ENCODE data around the gene IDI1.
A peak's percentile ranks its signal among the peaks of the same experiment; 100 is the strongest.
"Not testable (repeated sequence)": the region's sequence is repeated elsewhere in the genome, so short reads cannot be mapped to it uniquely, and the experiment has no call there.

The IDI1 gene

DNA sequence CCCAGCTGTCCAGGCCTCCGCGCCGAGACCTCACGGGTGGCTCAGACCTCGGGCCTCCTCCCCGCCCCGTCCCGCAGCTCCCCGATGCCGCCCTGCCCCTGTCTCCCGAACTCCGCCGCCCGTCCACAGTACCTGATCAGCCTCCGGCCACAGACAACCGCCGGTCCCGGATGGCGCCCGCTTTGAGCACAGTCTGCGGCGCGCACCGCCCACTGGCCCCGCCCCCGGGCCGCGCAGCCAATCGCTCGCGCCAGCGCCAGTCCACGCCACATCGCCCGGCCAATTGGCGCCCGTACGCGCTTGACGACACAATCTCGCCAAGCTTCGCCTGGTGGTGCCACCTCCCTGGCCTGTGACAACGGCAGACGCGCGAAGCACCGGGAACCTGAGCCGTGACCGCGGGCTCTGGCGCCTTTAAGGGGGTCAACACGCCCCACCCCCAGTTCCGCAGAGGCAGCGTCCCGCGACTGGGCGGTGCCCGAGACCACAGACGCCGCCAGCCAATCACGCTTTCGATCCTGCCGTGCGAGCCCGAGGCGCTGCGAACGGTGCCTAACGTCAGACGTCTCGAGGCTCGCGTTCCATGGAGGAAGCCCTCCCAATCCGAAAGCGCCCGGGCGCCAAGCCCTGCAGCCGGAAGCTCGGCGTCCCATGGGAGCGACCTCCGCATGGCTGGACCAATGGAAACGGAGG, at the start of gene IDI1:
IDI1 (minus strand) TSS at position 388 of the 693 bp plus-strand sequence; CDS start at position 272, 116 bp downstream.
- peak; percentile 95 for DNase-seq (ENCODE audit: low spot score)

DNA sequence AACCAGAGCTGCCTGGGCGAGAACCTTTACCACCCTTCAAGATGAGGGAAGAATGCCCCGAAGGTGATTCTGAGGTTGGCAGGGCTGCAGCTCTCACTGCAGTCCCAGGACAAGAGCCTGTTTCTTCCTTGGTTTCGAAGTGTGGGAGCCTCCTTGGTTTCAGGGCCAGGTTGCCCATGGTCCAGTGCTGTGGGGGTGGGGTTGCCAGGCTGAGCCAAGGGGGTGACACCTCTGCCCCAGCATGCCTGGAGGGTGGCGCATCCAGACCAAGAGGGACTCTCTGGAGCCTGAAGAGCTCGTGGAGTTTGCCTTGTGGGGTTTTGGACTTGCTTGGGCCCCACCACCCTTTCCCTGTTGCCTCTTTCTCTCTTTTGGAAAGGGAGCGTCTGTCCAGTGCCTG, 48.5 kb upstream of the IDI1 start:
- DNase-seq (ENCODE audit: low spot score) = no peak

DNA sequence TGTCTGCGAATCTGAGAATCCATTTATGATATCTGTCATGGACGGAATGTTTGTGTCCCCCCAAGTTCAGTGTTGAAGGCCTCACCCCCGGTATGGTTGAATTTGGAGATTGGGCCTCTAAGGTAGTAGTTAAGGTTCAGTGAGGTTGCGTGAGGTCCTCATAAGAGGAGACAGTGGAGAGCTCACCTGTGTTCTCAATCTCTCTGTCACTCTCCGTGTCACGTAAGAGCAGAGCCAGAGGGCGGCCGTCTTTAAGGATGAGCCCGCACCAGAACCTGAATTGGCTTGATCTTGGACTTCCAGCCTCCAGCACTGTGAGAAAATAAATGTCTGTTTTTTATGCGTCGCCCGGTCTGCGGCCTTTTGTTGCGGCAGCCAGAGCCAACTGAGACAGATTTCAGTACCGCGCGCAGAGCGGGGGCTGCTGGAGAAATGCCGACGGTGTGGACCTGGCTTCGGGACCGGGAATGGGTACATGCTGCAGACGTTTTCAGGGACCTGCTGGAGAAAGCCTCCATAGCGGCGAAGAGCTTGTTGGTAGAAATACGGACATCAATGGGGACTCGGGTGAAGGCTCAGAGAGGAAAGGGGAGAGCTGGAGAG, 47.5 kb upstream of the IDI1 start:
- DNase-seq (ENCODE audit: low spot score) = no peak

DNA sequence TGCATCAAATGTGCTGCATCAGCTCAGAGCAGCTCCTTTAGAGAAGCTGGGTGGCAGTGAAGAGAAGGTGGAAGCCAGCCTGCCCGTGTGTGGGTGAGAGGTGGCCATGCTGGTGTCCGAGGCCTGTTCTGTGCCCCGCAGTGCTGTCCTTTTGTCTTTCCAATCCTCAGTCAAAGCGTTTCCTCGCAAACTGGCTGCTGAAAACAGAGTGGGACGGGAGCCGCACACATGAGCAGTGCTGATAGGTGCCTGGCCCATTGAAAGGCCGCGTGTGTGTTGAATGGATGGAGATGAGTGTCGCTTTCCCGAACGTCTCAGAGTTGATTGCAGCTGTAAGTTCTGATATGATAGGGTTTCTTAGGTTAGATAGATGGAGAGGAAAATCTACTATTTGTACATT, 46.6 kb upstream of the IDI1 start:
- DNase-seq (ENCODE audit: low spot score) = no peak

DNA sequence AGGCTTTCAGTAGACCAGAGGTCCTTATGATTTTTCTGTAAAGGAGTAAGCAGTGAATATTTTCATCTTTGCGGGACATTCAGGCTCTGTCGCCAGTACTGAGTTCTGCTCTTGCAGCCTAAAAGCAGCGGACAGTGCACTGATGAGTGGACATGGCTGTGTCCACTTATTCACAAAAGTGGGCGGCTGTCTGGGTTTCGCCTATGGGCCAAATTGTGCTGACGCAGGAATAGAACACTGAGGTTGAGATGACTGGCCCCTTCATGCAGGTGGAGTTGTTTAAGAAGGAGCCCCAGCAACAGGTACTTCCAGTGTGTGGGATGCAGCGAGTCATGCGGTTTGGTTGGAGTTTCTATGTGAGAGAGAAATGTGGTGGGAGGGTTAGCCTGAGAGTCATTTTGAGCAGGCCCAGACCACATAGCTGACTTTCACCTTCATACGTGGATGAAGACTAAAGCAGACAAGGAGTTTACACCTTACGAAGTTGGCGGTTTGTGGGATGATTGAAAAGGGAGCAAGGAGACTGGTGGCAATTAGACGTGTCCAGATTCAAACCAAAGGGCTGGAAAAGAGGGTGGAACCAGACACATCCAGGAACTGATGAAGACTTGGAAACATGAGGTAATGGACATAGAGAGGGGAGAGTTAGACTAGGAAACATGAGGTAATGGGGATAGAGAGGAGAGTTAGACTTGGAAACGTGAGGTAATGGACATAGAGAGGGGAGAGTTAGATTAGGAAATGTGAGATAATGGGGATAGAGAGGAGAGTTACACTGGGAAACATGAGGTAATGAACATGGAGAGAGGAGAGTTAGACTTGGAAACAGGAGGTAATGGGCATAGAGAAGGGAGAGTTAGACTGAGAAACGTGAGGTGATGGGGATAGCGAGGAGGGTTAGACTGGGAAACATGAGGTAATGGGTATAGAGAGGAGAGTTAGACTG, 45.5 kb upstream of the IDI1 start:
- no peak for DNase-seq (ENCODE audit: low spot score)

DNA sequence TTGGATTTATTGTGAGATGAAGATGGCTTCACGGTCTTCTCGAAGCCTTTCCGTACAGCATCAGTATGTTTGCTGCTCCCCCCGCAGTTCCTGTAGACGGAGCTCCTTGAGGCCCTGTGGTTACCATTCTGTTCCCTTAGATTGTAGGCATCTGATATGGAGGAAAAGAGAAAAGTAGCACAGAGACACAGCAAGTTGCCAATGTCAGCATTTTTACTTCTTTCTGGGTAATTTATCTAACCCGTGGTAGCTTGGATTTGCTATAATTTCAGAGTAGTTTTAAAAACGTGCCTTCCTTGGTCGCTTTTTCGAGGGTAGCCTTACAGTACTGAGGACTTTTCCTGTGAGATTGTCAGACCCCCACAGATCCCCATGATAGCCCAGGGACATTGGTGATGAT, 44.8 kb upstream of the IDI1 start:
- no peak for DNase-seq (ENCODE audit: low spot score)

DNA sequence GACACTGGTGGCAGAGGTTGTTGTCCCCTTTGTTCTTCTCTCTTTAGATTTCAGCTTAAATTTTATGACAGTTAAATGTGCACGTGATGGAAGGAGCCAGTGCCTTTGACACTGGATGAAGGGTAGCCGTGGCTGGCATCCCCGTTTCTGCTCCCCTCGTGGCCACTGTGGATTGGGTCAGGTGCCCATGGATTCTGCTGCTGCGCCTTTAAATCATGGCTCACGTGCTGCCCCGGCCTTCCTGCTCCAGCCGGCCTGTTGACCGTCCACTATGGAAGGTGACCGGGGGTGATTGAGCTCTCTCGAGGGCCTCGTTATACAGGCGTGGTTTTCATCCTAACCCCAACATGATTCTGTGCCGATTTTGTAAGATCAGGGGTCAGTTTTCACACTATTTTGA, 41.8 kb upstream of the IDI1 start:
- DNase-seq (ENCODE audit: low spot score) = no peak

DNA sequence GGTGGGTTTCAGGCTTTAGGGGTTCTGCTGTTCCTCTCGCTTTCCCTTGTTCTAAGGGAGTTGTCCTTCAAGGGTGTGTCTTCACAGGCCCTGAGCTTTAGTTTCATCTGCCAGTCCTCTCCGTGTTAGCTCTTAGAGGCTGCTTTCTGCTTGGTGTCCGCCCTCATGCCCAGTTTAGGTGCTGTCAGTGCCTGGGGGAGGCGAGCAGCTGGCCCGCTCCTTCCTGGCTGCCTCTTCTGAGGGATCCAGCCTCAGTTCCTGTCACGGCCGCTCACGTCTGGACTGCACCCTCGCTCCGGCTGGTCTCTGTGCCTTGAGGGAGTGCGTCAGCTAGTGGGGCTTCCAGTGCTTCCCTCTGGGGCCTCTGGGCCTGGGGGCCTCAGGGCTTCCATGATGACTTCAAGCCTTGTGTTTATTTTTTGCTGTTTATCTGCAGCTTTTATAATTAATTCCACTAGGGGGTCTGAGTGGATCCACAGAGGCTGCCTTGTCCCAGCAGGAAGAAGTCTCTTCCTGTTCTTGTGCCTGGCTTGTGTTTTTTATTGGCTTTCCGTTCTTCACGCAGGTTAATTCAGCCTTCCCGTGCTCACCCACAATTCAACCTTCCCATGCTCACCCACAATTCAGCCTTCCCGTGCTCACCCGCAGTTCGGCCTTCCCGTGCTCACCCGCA, 40.2 kb upstream of the IDI1 start:
- no peak for DNase-seq (ENCODE audit: low spot score)

DNA sequence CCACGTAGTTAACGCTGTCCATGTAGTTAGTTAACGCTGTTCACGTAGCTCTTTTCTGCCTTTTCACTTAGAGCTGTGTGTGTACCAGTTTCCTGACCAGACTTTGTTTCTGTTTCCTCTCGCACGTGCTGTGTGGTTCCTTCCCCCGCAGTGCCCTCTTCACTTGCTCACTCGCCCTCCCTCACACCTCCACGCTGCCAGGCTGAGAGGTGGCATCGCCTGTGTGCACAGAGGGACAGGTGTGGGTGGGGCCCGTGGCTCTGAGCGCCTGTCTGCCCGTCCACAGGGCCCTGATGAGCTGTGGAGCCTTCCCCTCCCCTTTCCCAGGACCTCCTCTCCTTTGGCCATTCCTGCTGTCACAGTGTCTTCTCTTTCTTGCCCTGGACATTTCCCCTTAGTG, 37.9 kb upstream of the IDI1 start:
- DNase-seq (ENCODE audit: low spot score) = no peak

DNA sequence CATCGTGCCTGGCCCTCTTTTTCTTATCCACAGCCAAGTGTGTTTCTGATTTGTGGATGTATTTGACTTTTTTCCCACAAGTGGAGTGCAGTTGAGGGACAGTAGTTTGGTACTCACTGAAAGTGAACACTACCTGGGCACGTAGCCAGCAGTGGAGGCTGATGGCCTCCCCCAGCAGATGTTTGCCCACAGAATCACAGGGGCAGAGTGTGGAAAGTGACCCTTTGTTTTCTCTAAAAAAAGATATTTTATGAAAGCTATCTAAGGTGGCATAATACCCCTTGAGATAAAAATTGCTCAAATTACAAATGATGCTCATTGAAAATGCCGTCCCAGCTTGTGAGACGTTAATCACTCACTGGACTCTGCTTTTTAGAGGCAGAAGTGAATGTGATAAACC, 36.3 kb upstream of the IDI1 start:
- no peak for DNase-seq (ENCODE audit: low spot score)

DNA sequence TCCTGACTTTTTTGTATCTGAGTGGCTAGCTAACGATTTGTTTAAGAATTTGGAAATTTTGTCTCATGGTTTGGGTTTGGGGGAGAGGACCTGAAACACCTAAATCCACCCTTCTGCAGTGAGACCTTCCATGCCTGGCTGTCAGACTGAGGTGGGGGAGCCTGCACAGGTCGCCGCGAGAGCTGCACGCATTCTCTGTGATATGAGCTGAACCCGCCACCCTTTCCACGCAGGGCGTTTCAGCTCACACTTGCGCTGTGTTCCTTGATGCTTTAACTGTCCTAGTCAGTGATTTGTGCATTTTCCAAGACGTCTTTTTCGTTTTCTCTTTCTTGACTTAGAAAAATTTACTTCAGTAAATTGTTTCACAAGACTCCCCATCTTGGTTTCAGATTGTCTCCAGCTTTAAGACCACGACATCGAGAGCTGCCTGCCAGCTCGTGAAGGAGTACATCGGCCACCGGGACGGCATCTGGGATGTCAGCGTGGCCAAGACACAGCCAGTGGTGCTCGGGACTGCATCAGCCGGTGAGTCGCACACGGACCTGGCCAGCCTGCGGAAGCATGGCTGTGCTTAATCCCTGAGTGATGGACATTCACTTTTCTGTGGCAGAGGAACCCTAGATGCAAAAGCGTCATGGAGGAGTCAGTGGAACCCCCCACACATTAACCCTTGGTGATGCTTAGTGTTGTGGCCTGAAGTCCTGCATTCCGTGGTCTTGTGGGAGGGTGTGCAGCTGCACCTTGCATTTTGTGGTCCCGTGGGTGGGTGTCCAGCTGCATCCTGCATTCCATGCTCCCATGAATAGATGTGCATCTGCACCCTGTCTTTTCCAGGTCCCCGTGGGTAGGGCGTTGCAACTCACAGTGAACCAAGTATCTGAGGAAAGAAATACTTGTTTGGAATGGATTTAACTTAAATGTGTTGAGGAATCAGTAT, 35.4 kb upstream of the IDI1 start:
- DNase-seq (ENCODE audit: low spot score) = no peak

DNA sequence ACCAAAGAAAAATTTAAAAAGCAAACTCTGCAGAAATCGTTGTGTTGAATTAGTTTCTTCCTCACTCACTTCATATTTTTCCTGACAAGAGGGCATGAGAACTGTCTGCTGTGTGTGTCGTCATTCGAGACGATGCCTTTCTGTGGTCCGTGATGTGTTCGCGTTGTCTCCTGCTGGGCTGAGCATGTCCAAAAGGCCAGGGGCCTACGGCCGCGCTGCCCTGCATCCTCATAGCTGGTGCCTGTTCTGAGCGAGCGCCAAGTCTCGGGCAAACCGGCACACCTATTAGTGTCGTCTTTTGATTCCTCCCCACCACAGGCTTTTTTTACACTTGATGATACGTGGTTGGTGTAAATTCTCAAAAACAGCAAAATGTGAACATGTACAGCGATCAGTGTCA, 34.7 kb upstream of the IDI1 start:
- DNase-seq (ENCODE audit: low spot score) = no peak

DNA sequence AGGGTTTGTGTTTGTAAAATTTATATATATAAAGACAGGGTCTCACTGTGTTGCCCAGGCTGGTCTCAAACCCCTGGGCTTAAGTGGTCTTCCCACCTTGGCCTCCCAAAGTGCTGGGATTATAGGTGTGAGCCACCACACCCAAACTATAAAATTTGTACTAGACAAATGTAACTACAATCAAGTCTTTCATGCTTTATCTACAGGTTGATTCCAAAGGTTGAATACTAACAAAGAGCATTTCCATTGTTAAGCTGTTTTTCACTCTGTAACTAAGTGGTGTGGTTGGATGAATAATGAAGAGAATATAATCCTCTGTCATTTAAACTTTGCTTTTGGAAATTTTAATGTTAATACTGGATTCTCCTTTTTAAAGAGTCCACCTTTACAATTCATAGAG, 29.7 kb upstream of the IDI1 start:
- no peak for DNase-seq (ENCODE audit: low spot score)

DNA sequence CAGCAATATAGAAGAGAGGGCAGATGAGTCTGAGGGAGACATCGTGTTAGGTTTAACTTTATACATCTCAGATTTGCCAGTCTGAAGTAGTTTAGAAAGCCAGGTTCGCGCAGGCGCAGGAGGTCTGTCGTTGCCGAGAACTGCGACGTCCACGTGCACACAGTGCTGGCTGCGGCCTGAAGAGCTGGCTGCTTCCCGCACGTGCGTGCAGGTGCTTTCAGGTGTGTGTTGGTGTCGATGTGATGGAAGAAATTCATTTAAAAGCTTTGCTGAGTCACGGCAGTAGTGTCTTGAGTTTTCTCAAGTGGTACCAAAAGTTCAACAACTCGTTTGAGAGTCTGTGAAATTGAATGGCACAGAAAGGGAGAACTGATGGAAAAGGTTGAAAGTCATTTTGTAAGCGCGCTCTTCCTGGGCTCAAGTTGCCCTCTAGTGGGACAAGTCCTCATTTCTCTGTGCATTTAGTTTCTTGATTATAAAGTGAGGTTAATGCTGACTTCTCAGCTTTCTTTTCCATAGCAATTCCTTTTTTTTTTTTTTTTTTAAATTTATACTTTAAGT, 25.9 kb upstream of the IDI1 start:
- no peak for DNase-seq (ENCODE audit: low spot score)

DNA sequence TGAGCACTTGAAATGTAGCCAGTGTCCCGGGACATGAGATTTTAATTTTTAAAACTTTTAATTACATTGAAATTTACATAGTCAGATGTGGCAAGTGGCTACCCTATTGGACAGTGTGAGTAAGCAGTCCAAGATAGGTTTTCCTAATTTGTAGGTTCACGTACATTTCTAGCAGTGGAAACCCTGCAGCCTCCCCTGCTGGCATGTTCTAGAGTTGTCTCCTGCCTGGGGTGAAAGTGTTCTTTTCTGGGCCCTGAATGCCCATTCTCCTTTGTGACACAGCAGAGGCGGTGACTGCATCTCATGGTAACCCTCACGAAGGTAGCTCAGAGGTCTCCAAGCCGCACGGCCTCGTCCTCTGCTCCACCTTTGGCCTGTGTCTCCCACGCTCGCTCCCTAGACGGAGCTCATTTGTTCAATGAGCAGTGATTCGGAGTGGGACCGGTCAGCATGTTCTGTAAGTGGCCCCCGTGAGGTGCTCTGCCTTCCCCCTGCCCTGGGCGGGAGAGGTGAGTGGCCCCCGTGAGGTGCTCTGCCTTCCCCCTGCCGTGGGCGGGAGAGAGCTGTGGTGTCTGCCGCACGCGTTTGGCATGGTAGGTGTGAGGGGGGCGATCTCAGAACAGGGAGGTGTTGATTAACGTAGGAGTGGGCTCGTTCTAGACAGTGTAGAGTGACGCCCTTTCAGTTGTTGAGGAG, 25.3 kb upstream of the IDI1 start:
- no peak for DNase-seq (ENCODE audit: low spot score)

DNA sequence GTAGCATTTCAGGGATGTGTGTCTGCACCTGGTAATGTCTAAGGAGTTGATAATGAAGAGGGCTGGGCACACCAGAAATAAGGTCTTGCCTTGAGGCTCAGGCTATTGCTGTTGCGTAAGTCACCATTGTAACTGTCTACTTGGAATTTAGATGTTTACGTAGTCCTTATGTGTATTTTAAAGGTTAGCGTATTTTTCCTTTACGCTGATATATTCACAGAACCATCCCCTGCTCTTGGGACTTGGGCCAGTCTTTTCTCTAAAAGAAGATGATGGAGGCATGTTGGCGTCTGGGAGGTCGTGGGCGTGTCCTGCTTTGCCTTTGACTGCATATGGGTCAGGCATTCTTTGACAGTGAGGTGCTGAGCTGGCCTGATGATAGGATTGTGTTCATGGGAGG, 22.0 kb upstream of the IDI1 start:
- no peak for DNase-seq (ENCODE audit: low spot score)

DNA sequence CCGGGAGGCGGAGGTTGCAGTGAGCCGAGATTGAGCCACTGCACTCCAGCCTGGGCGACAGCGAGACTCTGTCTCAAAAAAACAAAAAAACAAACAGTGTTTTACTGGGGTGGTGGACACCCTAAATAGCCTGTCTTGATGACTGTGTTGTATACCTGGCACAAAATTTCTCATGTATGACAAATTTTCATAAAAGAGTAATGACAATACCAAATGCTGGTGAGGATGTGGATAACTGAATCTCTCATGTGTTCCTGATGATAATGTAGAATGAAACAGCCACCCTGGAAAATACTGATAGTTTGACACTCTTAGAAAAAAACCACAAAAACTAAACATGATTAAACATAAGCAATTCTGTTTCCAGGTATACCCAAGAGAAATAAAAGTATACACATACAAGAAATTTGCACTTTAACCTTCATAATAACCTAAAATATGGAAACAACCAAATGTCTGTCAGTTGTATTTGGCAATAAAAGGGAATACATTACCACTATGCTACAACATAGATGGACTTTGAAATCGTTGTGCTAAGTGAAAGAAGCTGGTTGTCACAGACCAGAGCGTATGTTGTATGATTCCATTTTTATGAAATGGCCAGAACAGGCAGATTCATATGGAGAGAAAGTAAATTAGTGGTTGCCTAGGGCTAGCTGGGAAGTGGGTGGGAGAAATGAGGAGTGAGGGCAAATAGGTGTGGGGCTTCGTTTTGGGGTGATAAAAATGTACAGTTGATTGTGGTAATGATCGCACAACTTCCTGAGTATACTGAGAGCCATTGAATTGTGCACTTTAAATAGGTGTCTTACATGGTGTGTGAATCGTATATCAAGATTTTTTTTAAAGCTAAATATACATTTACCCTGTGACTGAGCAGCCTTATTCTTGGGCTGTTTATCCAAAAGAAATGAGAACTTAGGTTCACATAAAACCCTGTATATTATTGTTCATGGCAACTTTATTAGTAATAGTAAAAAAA, 19.8 kb upstream of the IDI1 start:
- DNase-seq (ENCODE audit: low spot score) = no peak

DNA sequence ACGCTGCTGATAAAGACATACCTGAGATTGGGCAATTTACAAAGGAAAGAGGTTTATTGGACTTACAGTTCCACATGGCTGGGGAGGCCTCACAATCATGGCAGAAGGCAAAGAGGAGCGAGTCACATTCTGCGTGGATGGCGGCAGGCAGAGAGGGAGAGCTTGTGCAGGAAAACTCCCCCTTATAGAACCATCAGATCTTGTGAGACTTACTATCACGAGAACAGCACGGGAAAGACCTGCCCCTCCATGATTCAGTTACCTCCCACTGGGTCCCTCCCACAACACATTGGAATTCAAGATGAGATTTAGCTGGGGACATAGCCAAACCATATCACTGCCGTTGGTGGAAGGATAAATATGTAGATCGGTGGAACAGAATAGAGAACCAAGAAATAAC, 17.8 kb upstream of the IDI1 start:
- not testable (repeated sequence) for DNase-seq (ENCODE audit: low spot score)

DNA sequence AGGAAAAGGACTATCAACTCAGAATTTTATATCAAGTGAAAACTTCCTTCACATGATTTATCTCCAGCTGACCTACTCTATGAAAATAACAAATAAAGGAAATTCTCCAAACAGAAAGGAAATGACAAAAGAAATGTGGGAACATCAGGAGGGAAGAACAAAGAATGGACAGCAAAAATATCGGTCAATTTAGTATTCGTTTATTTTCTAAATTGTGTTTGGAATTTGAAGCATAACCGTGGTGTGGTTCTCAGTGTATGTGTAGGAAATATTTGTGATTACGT, 16.0 kb upstream of the IDI1 start:
- DNase-seq (ENCODE audit: low spot score) = no peak
